GM10266 (cell line): ENCODE results near the gene PRELID1.

Experiments used
- DNase-seq: peaks from one replicate; pipeline ENCODE4 v3.0.0; 2012; ENCODE audit errors: extremely low spot score
- CTCF ChIP-seq: IDR thresholded peaks from 2 replicates; pipeline ENCODE4 v1.5.1; 2012; ENCODE audit warnings: mild to moderate bottlenecking, low read depth; ENCODE audit not compliant: control insufficient read depth, insufficient read depth; ENCODE audit errors: missing control alignments

The PRELID1 gene

DNA sequence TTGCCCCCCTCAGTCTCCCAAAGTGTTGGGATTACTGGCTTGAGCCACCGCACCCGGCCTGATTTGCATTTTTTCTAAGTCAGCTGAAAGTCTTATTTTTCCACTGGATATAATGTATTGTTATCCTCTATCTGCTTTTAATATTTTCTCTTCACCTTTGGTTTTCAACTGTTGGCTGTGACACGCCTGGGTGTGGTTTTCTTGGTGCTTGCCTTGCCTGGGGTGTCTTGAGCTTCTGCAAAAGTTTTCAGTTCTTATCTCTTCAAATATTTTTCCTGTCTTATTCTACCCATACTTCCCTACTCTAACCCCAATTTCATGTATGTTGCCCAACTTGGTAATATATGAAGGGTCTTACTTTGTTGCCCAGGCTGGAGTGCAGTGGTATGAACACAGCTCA is 12.4 kb downstream of the PRELID1 start:
- DNase-seq, result no peak
- TF ChIP-seq CTCF, result no peak

DNA sequence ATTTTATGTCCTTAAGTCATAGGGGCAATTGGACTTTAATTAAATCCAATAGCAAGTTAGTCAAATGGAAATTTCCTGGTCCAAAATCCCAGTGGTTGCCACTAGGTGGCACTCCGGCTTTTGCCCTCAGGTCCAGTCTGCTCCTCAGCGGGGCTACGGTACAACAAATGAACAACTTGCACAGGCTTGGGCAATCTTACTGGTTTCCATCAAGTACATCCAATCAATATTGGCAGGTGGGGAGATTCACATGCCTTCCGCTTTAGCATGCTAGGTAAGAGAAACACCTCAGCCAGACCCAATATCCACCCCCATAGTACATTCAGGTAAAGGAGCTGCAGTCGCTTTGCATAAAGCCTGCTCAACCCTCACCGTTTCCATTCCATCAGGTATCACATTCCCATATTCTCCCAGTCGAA is 14.4 kb downstream of the PRELID1 start:
- TF ChIP-seq CTCF, result peak; percentile 95
- peak; percentile 74 for DNase-seq

GRCh38 chr5:177319913-177320588 is 16.5 kb downstream of the PRELID1 start:
- DNase-seq, result no peak
- TF ChIP-seq CTCF, result no peak

GRCh38 chr5:177320879-177321278 is 17.3 kb downstream of the PRELID1 start:
- no peak for TF ChIP-seq CTCF
- DNase-seq, result no peak

- TF ChIP-seq CTCF, result no peak
- DNase-seq, result no peak
Observed at GRCh38 chr5:177325868-177326381, 22.3 kb downstream of the PRELID1 start.

DNA sequence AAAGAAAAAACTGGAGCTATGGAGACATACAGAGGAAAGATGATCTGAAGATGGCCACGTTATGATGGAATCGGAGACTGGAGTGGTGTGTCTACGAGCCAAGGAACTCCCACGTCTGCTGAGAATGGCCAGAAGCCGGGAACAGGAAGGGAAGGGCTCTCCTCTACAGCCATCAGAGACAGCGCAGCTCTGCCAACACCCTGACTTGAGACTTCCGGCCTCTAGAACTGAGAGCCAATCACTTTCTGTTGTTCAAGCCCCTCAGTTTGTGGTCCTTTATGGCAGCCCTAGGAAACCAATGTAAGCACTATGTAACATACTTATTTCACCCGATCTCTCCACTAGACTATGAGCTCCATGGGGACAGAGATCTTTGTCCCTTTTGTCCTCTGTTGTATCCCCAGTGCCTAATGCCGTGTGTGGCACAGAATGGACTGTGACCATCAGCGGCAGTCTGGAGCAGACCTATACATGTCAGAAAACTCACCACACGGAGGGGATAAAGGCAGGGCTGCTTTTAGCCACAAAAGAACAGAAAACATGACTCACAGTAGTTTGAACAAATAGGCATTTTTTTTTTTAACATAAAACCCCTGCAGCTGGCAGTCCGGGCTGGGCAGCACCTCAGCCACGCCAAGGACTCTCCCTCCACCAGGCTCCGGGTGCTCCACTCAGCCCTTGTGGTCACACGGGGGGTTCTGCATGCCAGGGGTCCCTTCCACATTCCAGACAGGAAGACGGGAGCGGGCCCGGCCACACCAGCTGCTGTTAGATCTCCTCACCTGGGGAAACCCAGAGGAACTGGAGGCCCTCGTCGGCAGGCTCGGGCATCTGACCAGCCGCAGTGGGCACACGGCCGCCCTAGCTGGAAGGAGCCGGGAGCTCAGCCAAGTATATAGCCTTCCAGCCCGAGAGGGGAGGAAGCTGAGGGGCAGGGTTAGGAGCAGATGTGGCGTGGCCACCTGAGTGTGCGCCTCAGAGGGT is 24.2 kb downstream of the PRELID1 start:
- DNase-seq, result no peak
- no peak for TF ChIP-seq CTCF
